ENCODE measurements around the gene AMBP. TPM values are rescaled to one million over a fixed set of nuclear protein-coding genes. Genes with fewer than 3 reads are reported as not detected.

The AMBP gene
- total and polyA plus RNA-seq, 2 of the 13 experiments (the other 11 are each of a cell fraction or from before 2014, with no cell fraction given) = 1,510 to 2,580 TPM

DNA sequence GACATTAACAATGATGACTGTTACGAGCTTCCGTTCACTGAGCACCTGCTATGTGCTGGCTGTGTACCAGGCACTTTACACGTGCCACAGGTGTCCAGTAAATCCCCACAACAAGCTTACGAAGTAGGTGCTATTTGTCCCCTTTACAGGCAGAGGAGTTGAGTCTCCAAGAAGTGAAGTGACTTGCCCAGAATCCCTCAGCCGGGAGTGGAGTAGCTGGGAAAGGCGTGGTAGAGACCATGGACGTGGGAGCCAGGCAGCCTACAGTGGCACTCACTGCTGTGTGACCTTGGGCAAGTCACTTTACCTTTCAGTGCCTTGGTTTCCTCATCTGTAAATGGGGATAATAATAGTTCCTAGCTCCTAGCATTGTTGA lies 669 bp upstream of the AMBP start:
- POLR2A ChIA-PET = interaction anchor here (0.6 to 7.4 kb wide), 12 partner anchors 9 to 250 kb away, joined by 3 to 75 read pairs (median 11); partner anchors contain the start of gene KIF12
- CTCF ChIA-PET (ENCODE audit: low intra/inter-chr PET ratio, low total read pairs) = no interaction called here
- DNase-seq (ENCODE audit: low spot score) = no peak

More for the DNA sequence above, 669 bp upstream of the AMBP start:
- BruUV-seq (replicated peaks) = no TSS peak
- Histone ChIP-seq H3K4me3 (replicated peaks in 1 of 3; ENCODE audit: insufficient read depth in 1 of 3, low read depth in 2 of 3, low read length in 3 of 3) (peak overlapping the region in 2 of 3 experiments; percentile 76 to 91; a peak in 4 of 6 replicates), H3K9ac (ENCODE audit: insufficient read depth, low read depth, low read length) (peak overlapping the region; percentile 87), H3K4me1 (ENCODE audit: insufficient read depth, low read length) (peaks cover 78% of the 10 kb centered on the region), H2AFZ (ENCODE audit: low read length) (no peak overlapping the region), H3K79me2 (ENCODE audit: insufficient read depth, low read length) (peaks cover 54% of the 10 kb centered on the region), H3K27me3 (ENCODE audit: control insufficient read depth in 1 of 2, insufficient read depth in 2 of 2, low read length in 2 of 2) (no peaks in the 10 kb centered on the region; a peak in 1 of 5 replicates), H3K9me3 (ENCODE audit: low read length) (no peaks in the 10 kb centered on the region), H3K27ac (ENCODE audit: extremely low read length, insufficient read depth, low read length) (peak overlapping the region; percentile 98), H4K20me1 (ENCODE audit: insufficient read depth, low read length) (peaks cover 28% of the 10 kb centered on the region), H3K4me2 (ENCODE audit: low read depth, low read length) (peak overlapping the region; percentile 97), H3K36me3 (replicated peaks in 1 of 2; ENCODE audit: control insufficient read depth in 1 of 2, insufficient read depth in 2 of 2, low read length in 2 of 2) (peaks cover 14 to 26% of the 10 kb centered on the region in 2 experiments)
- FAIRE-seq (no peak), ATAC-seq (no peak)
- intact Hi-C loops (cut with micrococcal nuclease; ENCODE audit: unreplicated experiment) = no loop called here
- 74% methylated on average over 5 of the region's 7 CpGs for WGBS (ENCODE audit: low lambda C conversion rate)
- in situ Hi-C loops (cut with HindIII; ENCODE audit: extremely low pct_ligation_motif_present, low pct_unique_long_range_greater_than_20kb) = no loop called here
- TF ChIP-seq ZNF44 (CRISPR knock-in tag; IDR thresholded peaks at IDR 0.05) = no peak
- TF ChIP-seq ZNF816 (CRISPR knock-in tag; IDR thresholded peaks at IDR 0.05; ENCODE audit: borderline replicate concordance) = 0 out of 2 replicates have a peak, but pooled peaks have one; percentile 1
- TF ChIP-seq SNAI1 (CRISPR knock-in tag; IDR thresholded peaks at IDR 0.05; ENCODE audit: borderline replicate concordance) = 0 out of 2 replicates have a peak, but pooled peaks have one; percentile 9
- TF ChIP-seq, protein P1, sequence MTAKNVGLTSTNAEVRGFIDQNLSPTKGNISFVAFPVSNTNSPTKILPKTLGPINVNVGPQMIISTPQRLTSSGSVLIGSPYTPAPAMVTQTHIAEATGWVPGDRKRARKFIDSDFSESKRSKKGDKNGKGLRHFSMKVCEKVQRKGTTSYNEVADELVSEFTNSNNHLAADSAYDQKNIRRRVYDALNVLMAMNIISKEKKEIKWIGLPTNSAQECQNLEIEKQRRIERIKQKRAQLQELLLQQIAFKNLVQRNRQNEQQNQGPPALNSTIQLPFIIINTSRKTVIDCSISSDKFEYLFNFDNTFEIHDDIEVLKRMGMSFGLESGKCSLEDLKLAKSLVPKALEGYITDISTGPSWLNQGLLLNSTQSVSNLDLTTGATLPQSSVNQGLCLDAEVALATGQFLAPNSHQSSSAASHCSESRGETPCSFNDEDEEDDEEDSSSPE (CRISPR knock-in tag; IDR thresholded peaks at IDR 0.05) = no peak
- 0 out of 2 replicates have a peak, but pooled peaks have one; percentile 14 for TF ChIP-seq ZNF20 (CRISPR knock-in tag; IDR thresholded peaks at IDR 0.05)
- TF ChIP-seq SIN3A (IDR thresholded peaks at IDR 0.05; ENCODE audit: borderline replicate concordance, low read depth, low read length) = no peak
- 0 out of 2 replicates have a peak, but pooled peaks have one; percentile 13 for TF ChIP-seq ZBTB46 (CRISPR knock-in tag; IDR thresholded peaks at IDR 0.05; ENCODE audit: borderline replicate concordance)
- no peak for TF ChIP-seq SRSF1 (optimal IDR thresholded peaks at IDR 0.05; ENCODE audit: low read depth, low read length)
- TF ChIP-seq CHD4 (IDR thresholded peaks at IDR 0.05; ENCODE audit: borderline replicate concordance, low read length) = peak; percentile 97
- TF ChIP-seq ZNF678 (CRISPR knock-in tag; IDR thresholded peaks at IDR 0.05) = no peak
- TF ChIP-seq CBX1 (IDR thresholded peaks at IDR 0.05; ENCODE audit: low read depth) = peak; percentile 12
